KMS-11 (cell line): ENCODE measurements around the gene SRRM2.

Experiments used
- H2AFZ ChIP-seq: fragments of 200-600 bp; sonication (generic); 2 replicates; pipeline ENCODE4 v1.6.1; 2016; ENCODE audit warnings: antibody characterized with exemption, mixed run types, low read depth
- H3K27ac ChIP-seq: fragments of 200-600 bp; sonication (generic); 2 replicates; pipeline ENCODE4 v1.6.1; 2016; ENCODE audit warnings: mild to moderate bottlenecking, mixed run types
- H3K27me3 ChIP-seq: fragments of 200-600 bp; sonication (generic); 2 replicates; pipeline ENCODE4 v1.6.1; 2017; ENCODE audit warnings: mild to moderate bottlenecking, low read depth, mixed run types, moderate library complexity; ENCODE audit not compliant: insufficient read depth
- H3K36me3 ChIP-seq: fragments of 200-600 bp; sonication (generic); 2 replicates; pipeline ENCODE4 v1.6.1; 2017; ENCODE audit warnings: mild to moderate bottlenecking, mixed run types; ENCODE audit not compliant: insufficient read depth
- H3K4me1 ChIP-seq: fragments of 200-600 bp; sonication (generic); 2 replicates; pipeline ENCODE4 v1.6.1; 2016; ENCODE audit warnings: mild to moderate bottlenecking, low read depth, mixed run types; ENCODE audit not compliant: poor library complexity, severe bottlenecking
- H3K4me2 ChIP-seq: fragments of 200-600 bp; sonication (generic); 2 replicates; pipeline ENCODE4 v1.7.0; 2016; ENCODE audit warnings: mild to moderate bottlenecking, mixed run types
- H3K4me3 ChIP-seq: fragments of 200-600 bp; sonication (generic); IDR thresholded peaks from 2 replicates; pipeline ENCODE4 v1.6.1; 2017; ENCODE audit warnings: low read depth, low read length, mixed read lengths; ENCODE audit not compliant: insufficient read depth
- H3K79me2 ChIP-seq: fragments of 200-600 bp; sonication (generic); 2 replicates; pipeline ENCODE4 v1.6.1; 2016; ENCODE audit warnings: low read depth, mixed run types; ENCODE audit not compliant: insufficient read depth
- H3K9ac ChIP-seq: fragments of 200-600 bp; sonication (generic); 2 replicates; pipeline ENCODE4 v1.6.1; 2016; ENCODE audit warnings: mild to moderate bottlenecking, mixed run types
- H4K20me1 ChIP-seq: fragments of 200-600 bp; sonication (generic); 2 replicates; pipeline ENCODE4 v1.6.1; 2016; ENCODE audit warnings: mild to moderate bottlenecking, mixed run types; ENCODE audit not compliant: insufficient read depth
- CTCF ChIP-seq: fragments of 200-600 bp; sonication (generic); conservative IDR thresholded peaks from 2 replicates; pipeline ENCODE4 v1.6.1; 2017; ENCODE audit warnings: low read depth, mild to moderate bottlenecking, antibody characterized with exemption, low read length, moderate library complexity, mixed read lengths

SRRM2 gene

DNA sequence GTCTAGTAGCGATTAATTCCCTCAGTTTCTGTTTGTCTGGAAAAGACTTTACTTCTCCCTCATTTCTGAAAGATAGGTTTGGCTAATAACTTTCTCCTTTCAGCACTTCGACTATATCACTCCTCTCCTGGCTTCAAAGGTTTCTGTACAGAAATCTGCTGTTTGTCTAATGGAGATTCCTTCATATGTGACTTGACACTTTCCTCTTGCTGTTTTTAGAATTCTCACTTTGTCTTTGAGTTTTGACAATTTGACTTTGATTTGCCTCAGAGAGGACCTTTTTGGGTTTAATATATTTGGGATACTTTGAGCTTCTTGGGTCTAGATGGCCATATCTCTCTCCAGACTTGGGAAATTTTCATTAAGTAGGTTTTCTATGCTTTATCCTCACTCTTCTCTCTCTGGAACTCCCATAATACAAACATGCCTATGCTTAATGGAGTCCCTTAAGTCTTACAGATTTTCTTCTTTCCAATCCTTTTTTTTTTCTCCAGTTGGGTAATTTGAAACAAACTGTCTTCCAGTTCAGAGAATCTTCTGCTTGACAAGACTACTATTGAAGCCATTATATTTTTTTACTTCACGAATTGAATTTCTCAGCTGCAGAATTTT lies 56.8 kb downstream of the SRRM2 start:
- Histone ChIP-seq H3K36me3 (no peaks in the 10 kb centered on the region), H3K4me3 (no peak overlapping the region), H3K4me2 (no peak overlapping the region), H4K20me1 (no peaks in the 10 kb centered on the region), H3K4me1 (no peaks in the 10 kb centered on the region), H3K27me3 (peaks cover 99% of the 10 kb centered on the region), H3K79me2 (no peaks in the 10 kb centered on the region), H2AFZ (no peak overlapping the region), H3K27ac (no peak overlapping the region), H3K9ac (no peak overlapping the region)
- TF ChIP-seq CTCF: no peak

DNA sequence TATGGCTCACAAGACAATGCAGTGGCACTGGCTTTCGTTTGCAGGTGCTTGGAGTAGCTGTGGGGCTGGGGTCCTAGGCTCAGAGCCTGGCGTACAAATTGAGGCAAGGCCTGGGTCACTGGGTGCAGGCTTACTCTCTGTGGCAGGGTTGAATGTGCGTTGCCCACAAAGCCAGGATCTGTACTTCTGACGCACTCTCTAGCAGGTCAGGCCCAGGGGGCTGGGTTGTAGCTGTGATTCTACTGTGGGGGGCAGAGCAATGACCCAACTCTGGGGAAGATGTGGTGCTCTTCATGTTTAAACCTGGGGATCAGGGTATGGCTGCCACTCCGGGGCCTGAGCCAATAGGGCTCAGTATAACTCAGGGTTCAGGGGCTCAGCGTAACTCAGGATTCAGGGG lies 58.2 kb downstream of the SRRM2 start:
- Histone ChIP-seq H3K4me1 (no peaks in the 10 kb centered on the region), H2AFZ (no peak overlapping the region), H3K36me3 (no peaks in the 10 kb centered on the region), H3K4me3 (no peak overlapping the region), H3K27ac (no peak overlapping the region), H3K79me2 (no peaks in the 10 kb centered on the region), H4K20me1 (no peaks in the 10 kb centered on the region), H3K4me2 (no peak overlapping the region), H3K9ac (no peak overlapping the region), H3K27me3 (peaks cover 99% of the 10 kb centered on the region)
- no peak for TF ChIP-seq CTCF

DNA sequence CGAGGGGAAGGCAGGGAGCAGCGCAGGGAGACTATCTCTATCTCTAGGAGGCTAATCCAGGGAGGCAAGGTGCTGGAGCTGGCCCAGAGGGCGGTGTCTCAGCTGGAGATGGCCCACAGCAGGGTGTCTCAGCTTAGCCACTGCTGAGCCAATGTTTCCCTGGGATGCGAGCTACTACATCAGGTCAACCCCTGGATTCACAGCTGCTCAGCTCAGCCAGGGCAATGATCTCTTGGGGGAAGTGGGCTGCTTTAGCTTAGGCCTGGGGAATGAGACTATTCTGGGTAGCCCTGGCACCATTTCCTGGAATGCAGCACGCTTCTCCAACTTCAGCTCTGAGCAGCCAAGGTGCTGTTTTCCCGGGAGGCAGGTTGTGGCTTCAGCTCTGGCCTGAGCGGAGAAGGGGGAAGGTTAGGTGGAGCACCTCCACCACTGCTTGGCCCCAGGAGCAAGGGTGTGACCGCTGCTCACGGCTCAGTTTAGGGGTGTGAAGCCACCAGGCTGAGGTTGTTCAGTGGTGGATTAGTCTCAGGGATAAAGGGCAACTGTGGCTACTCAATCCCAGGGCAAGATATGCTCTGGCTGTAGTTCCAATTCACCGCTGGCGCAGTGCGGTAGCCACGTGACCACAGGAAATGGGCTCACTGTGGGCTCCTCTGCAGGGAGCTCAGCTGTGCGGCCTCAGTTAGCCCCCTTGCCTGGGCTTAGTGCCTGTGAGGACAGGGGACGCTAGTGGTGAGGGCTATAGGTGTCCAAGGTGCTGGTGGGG lies 59.4 kb downstream of the SRRM2 start:
- Histone ChIP-seq H3K27me3 (peaks cover 99% of the 10 kb centered on the region), H4K20me1 (no peaks in the 10 kb centered on the region), H3K36me3 (no peaks in the 10 kb centered on the region), H3K4me3 (no peak overlapping the region), H3K4me1 (no peaks in the 10 kb centered on the region), H2AFZ (no peak overlapping the region), H3K79me2 (no peaks in the 10 kb centered on the region), H3K4me2 (no peak overlapping the region), H3K9ac (no peak overlapping the region), H3K27ac (no peak overlapping the region)
- TF ChIP-seq CTCF: no peak

GRCh38 chr16:2813771-2814221 lies 61.4 kb downstream of the SRRM2 start:
- H3K27me3 ChIP-seq: peaks cover 90% of the 10 kb centered on the region
- no peak for TF ChIP-seq CTCF

More at GRCh38 chr16:2813771-2814221, 61.4 kb downstream of the SRRM2 start:
- Histone ChIP-seq H3K4me2 (no peak overlapping the region), H3K4me3 (no peak overlapping the region), H3K27ac (no peak overlapping the region), H3K4me1 (no peaks in the 10 kb centered on the region), H3K36me3 (no peaks in the 10 kb centered on the region), H2AFZ (no peak overlapping the region), H3K9ac (no peak overlapping the region), H3K79me2 (no peaks in the 10 kb centered on the region), H4K20me1 (no peaks in the 10 kb centered on the region)
